PC-3 (cell line): ENCODE measurements around the gene CTSD. TPM values are rescaled to one million over a fixed set of nuclear protein-coding genes. Genes with fewer than 3 reads are reported as not detected.

ENCODE experiments used
- ATAC-seq: fragments of 200-7000 bp; cut with Tn5 transposase; 2 replicates; pipeline ENCODE4 v1.9.1; 2020; ENCODE audit warnings: mild to moderate bottlenecking, moderate library complexity
- BruUV-seq: library from RNA; stranded (reverse); fragments of 400-500 nt; replicated peaks from 2 replicates; lab custom pipeline; 2021; lab: Mats Ljungman, UMichigan
- CTCF ChIA-PET: fragments of 300-600 bp; sonication (Branson Sonifier 250); formaldehyde crosslinking; loops from one replicate; lab custom pipeline; 2022; ENCODE audit warnings: antibody characterized with exemption; lab: Charles Lee
- POLR2A ChIA-PET: fragments of 300-600 bp; sonication (Branson Sonifier 250); formaldehyde crosslinking; loops from one replicate; lab custom pipeline; 2022; ENCODE audit warnings: antibody characterized with exemption; ENCODE audit not compliant: unreplicated experiment; lab: Charles Lee
- DNase-seq: peaks from one replicate; pipeline ENCODE4 v3.0.0-alpha.2; 2015
- H2AFZ ChIP-seq: fragments of 300-600 bp; sonication (generic); 2 replicates; pipeline ENCODE4 v1.6.0; 2016; ENCODE audit warnings: antibody characterized with exemption, low read length
- H3F3A ChIP-seq: fragments of 300-600 bp; sonication (generic); one replicate; pipeline ENCODE4 v1.6.0; 2017; ENCODE audit warnings: antibody characterized with exemption, low read length, control low read depth, mild to moderate bottlenecking; ENCODE audit not compliant: unreplicated experiment
- H3K27ac ChIP-seq: fragments of 300-600 bp; sonication (generic); 2 replicates; pipeline ENCODE4 v1.5.1; 2016; ENCODE audit warnings: mild to moderate bottlenecking, low read length
- H3K27me3 ChIP-seq: fragments of 300-600 bp; sonication (generic); 2 replicates; pipeline ENCODE4 v1.6.1; 2016; ENCODE audit warnings: low read length, mixed read lengths
- H3K36me3 ChIP-seq: fragments of 300-600 bp; sonication (generic); 2 replicates; pipeline ENCODE4 v1.6.1; 2016; ENCODE audit warnings: low read depth, mixed run types, low read length, mixed read lengths
- H3K4me1 ChIP-seq: fragments of 300-600 bp; sonication (generic); 2 replicates; pipeline ENCODE4 v1.5.1; 2016; ENCODE audit warnings: low read length; ENCODE audit not compliant: insufficient read depth
- H3K4me2 ChIP-seq: fragments of 300-600 bp; sonication (generic); 2 replicates; pipeline ENCODE4 v1.6.0; 2016; ENCODE audit warnings: low read length
- H3K4me3 ChIP-seq: fragments of 300-600 bp; sonication (generic); 2 replicates; pipeline ENCODE4 v1.5.1; 2016; ENCODE audit warnings: mild to moderate bottlenecking, low read length, mixed read lengths
- H3K79me2 ChIP-seq: fragments of 300-600 bp; sonication (generic); 2 replicates; pipeline ENCODE4 v1.6.1; 2017; ENCODE audit warnings: low read length, mixed read lengths
- H3K9ac ChIP-seq: fragments of 300-600 bp; sonication (generic); 2 replicates; pipeline ENCODE4 v1.6.0; 2016; ENCODE audit warnings: mild to moderate bottlenecking, low read length
- H3K9me2 ChIP-seq: fragments of 300-600 bp; sonication (generic); replicated peaks from 2 replicates; pipeline ENCODE4 v1.6.1; 2016; ENCODE audit warnings: mixed run types, low read length, mixed read lengths
- H3K9me3 ChIP-seq: fragments of 300-600 bp; sonication (generic); 2 replicates; pipeline ENCODE4 v1.6.1; 2016; ENCODE audit warnings: low read length, mixed read lengths
- H4K20me1 ChIP-seq: fragments of 300-600 bp; sonication (generic); 2 replicates; pipeline ENCODE4 v1.6.1; 2016; ENCODE audit warnings: low read length, mixed read lengths
- EZH2 ChIP-seq: fragments of 300-600 bp; sonication (generic); IDR thresholded peaks from one replicate; pipeline ENCODE4 v1.6.1; 2017; ENCODE audit warnings: antibody characterized with exemption, mild to moderate bottlenecking, low read length; ENCODE audit not compliant: unreplicated experiment
- EZH2phosphoT487 ChIP-seq: fragments of 300-600 bp; sonication (generic); IDR thresholded peaks from 2 replicates; pipeline ENCODE4 v1.6.1; 2018; ENCODE audit warnings: mild to moderate bottlenecking, antibody characterized with exemption, low read length, borderline replicate concordance
- intact Hi-C: fragments of 100-400 bp; cut with micrococcal nuclease; formaldehyde crosslinking; loops from 2 replicates; pipeline ENCODE4 v1.9.0; 2023
- total RNA-seq: library from RNA; depleted of rRNA; stranded (reverse); fragments of >200 nt; gene quantifications from 2 replicates; pipeline ENCODE4 v1.2.3, GENCODE V29; 2014
- TF ChIP-seq, protein P1 (sequence below): fragments of 300-600 bp; sonication (generic); conservative IDR thresholded peaks from 2 replicates; pipeline ENCODE4 v1.5.1; 2017; ENCODE audit warnings: antibody characterized with exemption, low read depth, mild to moderate bottlenecking, low read length

Gene CTSD
- total RNA-seq, 1 experiment from 2014 or later = 308 TPM

DNA sequence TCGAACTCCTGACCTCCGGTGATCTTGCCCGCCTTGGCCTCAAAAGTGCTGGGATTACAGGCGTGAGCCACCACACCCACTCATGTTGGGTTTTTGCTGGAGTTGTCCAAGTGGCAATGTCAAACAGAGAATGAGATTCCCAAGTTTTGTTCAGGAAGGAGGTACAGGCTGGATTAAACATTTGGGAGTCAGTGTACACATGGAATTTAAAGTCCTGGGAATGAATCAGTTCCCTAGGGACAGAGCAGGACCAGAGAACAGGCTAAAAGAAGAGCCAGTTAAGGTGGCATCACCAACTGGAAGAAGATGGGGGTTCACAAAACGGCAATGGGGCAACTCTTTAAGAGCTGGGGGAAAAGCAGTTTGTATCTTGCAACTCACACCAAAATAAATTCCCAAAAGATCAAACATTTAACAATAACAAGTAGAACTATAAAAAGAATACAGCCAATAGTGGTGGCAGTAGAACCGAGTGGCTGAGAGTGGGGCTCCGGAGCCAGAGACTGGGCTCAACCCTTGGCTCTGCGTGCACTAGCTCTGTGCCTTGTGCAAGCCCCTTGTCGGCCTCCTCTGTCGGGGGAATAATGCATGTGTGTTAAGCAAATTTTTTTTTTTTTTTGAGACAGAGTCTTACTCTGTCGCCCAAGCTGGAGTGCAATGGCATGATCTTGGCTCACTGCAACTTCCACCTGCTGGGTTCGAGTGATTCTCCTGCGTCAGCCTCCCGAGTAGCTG lies 33.8 kb upstream of the CTSD start:
- Histone ChIP-seq H3K9me3 (no peaks in the 10 kb centered on the region), H4K20me1 (no peaks in the 10 kb centered on the region), H3K4me3 (no peak overlapping the region), H3K9ac (no peak overlapping the region), H2AFZ (no peak overlapping the region), H3K4me2 (no peak overlapping the region), H3F3A (no peaks in the 10 kb centered on the region), H3K4me1 (no peaks in the 10 kb centered on the region), H3K27ac (no peak overlapping the region), H3K79me2 (no peaks in the 10 kb centered on the region), H3K36me3 (no peaks in the 10 kb centered on the region), H3K9me2 (no peaks in the 10 kb centered on the region), H3K27me3 (no peaks in the 10 kb centered on the region)
- ATAC-seq = no peak
- intact Hi-C loops = loop anchor here (10.0 kb wide), 1 partner anchor 73 kb away; no protein-coding TSS in a partner anchor
- POLR2A ChIA-PET = no interaction called here
- no TSS peak for BruUV-seq
- CTCF ChIA-PET = no interaction called here
- no peak for TF ChIP-seq EZH2
- TF ChIP-seq, protein P1, sequence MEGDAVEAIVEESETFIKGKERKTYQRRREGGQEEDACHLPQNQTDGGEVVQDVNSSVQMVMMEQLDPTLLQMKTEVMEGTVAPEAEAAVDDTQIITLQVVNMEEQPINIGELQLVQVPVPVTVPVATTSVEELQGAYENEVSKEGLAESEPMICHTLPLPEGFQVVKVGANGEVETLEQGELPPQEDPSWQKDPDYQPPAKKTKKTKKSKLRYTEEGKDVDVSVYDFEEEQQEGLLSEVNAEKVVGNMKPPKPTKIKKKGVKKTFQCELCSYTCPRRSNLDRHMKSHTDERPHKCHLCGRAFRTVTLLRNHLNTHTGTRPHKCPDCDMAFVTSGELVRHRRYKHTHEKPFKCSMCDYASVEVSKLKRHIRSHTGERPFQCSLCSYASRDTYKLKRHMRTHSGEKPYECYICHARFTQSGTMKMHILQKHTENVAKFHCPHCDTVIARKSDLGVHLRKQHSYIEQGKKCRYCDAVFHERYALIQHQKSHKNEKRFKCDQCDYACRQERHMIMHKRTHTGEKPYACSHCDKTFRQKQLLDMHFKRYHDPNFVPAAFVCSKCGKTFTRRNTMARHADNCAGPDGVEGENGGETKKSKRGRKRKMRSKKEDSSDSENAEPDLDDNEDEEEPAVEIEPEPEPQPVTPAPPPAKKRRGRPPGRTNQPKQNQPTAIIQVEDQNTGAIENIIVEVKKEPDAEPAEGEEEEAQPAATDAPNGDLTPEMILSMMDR = no peak
- no peak for TF ChIP-seq EZH2phosphoT487
- DNase-seq = no peak

DNA sequence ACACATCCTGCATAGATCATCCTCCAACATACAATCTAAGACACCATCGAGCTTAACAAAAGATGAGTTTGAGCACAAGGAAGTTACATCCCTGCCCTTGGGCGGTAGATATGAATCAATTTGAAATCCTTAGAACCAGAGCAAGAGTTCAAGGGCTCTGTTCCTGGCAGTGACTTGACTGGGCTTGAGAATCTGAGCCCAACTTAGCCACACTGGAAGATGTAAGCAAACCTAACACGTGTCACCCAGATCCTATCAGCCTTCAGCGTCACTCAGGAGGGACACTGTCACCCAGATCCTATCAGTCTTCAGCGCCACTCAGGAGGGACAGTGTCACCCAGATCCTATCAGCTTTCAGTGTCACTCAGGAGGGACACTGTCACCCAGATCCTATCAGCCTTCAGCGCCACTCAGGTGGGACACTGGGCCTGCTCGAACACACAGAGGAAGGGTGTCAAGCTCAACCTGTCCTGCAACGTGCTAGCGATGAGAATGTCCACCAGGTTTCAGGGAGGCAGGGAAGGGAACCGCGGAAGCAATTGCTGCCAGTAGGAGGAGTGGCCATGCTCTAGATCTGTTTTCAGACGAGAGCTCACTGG lies 32.8 kb upstream of the CTSD start:
- no peaks in the 10 kb centered on the region for H4K20me1 ChIP-seq
- H3F3A ChIP-seq = no peaks in the 10 kb centered on the region
- no peaks in the 10 kb centered on the region for H3K9me3 ChIP-seq
- POLR2A ChIA-PET = no interaction called here
- H2AFZ ChIP-seq = no peak overlapping the region
- BruUV-seq = no TSS peak
- DNase-seq (no peak), ATAC-seq (no peak)
- intact Hi-C loops = loop anchor here (10.0 kb wide), 1 partner anchor 72 kb away; no protein-coding TSS in a partner anchor
- no peaks in the 10 kb centered on the region for H3K79me2 ChIP-seq
- TF ChIP-seq EZH2phosphoT487 (no peak), EZH2 (no peak)
- TF ChIP-seq, protein P1 = no peak
- H3K27ac ChIP-seq = no peak overlapping the region
- H3K27me3 ChIP-seq = no peaks in the 10 kb centered on the region
- no peak overlapping the region for H3K4me2 ChIP-seq
- no peaks in the 10 kb centered on the region for H3K4me1 ChIP-seq
- H3K9me2 ChIP-seq = no peaks in the 10 kb centered on the region
- CTCF ChIA-PET = no interaction called here
- H3K9ac ChIP-seq = no peak overlapping the region
- no peaks in the 10 kb centered on the region for H3K36me3 ChIP-seq
- no peak overlapping the region for H3K4me3 ChIP-seq

- Histone ChIP-seq H4K20me1 (no peaks in the 10 kb centered on the region), H3K4me2 (peak overlapping the region; percentile 29; the same call in 1 of the 2 replicates)
- POLR2A ChIA-PET = interaction anchor here (0.6 kb wide), 2 partner anchors 29 to 89 kb away, joined by 4 to 6 read pairs; no protein-coding TSS in a partner anchor
These were observed 29.4 kb upstream of the CTSD start for GRCh38 chr11:1793081-1793480.

More at GRCh38 chr11:1793081-1793480, 29.4 kb upstream of the CTSD start:
- Histone ChIP-seq H3K79me2 (no peaks in the 10 kb centered on the region), H3K36me3 (no peaks in the 10 kb centered on the region), H3K27me3 (peaks cover 7% of the 10 kb centered on the region; the same call in 1 of the 2 replicates), H2AFZ (no peak overlapping the region), H3F3A (no peaks in the 10 kb centered on the region), H3K4me3 (0 out of 2 replicates have a peak overlapping the region, but pooled peaks have one; percentile 13), H3K9me2 (no peaks in the 10 kb centered on the region), H3K4me1 (no peaks in the 10 kb centered on the region), H3K9ac (no peak overlapping the region), H3K27ac (no peak overlapping the region), H3K9me3 (0 out of 2 replicates have a peak, but pooled peaks cover 2% of the 10 kb centered on the region)
- CTCF ChIA-PET = no interaction called here
- ATAC-seq = no peak
- no TSS peak for BruUV-seq
- intact Hi-C loops = loop anchor here (10.0 kb wide), 1 partner anchor 68 kb away; no protein-coding TSS in a partner anchor
- no peak for DNase-seq
- TF ChIP-seq, protein P1 = no peak
- no peak for TF ChIP-seq EZH2
- no peak for TF ChIP-seq EZH2phosphoT487
